Nephron (organoid): ENCODE results near the gene ASS1.

Source experiments
- H3K27ac Mint-ChIP-seq, 3 experiments: 2 replicates each; pipeline ENCODE4 v1.8.0; 2020; ENCODE audit warnings: mixed read lengths in 3 of 3, mild to moderate bottlenecking in 2 of 3, moderate library complexity in 1 of 3
- H3K27me3 Mint-ChIP-seq: 2 replicates; pipeline ENCODE4 v1.8.0; 2021; ENCODE audit warnings: low read depth, mild to moderate bottlenecking, moderate library complexity, mixed read lengths
- H3K36me3 Mint-ChIP-seq: 2 replicates; pipeline ENCODE4 v1.8.0; 2020; ENCODE audit warnings: low read depth, mixed read lengths
- H3K4me1 Mint-ChIP-seq: 2 replicates; pipeline ENCODE4 v1.8.0; 2020; ENCODE audit warnings: mixed read lengths
- H3K4me3 Mint-ChIP-seq, 3 experiments: 2 replicates each; pipeline ENCODE4 v1.8.0; 2020; ENCODE audit warnings: mild to moderate bottlenecking in 3 of 3, mixed read lengths in 3 of 3, moderate library complexity in 2 of 3
- H3K9me3 Mint-ChIP-seq: 2 replicates; pipeline ENCODE4 v1.8.0; 2020; ENCODE audit warnings: mixed read lengths
- CTCF ChIP-seq, 3 experiments: fragments of 200-600 bp; sonication (generic); IDR thresholded peaks; one replicate each; pipeline ENCODE4 v1.5.0; 2021; ENCODE audit warnings: antibody characterized with exemption in 3 of 3; ENCODE audit not compliant: unreplicated experiment in 3 of 3

ASS1 gene

DNA sequence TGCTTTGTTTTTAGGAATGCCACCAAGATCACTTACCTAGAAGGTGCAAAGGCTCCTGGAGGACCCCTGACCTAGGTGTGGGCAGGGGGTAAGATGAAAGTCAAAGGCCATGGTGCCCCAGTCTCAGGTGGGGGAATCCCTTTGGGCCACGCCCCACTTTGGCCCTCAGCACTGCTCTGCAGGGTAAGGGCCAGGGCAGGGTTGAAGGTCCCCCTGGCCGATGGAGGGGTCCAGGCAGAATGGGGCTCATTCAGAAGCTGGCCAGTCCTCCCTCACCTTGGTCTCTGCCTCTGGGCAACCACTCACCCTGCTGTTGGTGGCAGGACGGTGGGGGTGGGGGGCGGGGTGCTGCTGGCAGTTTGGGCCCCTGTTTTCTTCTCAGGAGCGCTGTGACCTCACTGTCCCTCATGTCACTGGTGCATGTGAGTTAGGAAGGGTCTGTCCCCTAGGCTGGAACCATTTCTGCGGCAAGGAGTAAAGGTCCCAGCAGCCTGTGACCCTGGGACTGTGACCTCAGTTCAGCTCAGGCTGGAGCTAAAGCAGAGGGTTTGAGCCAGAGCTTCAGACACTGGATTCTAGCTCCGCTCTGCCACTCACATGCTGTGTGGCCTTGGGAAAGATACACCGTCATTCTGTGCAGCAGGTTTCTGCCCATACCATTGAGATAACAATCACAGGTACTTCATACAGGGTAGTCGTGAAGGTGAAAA lies 1.9 kb upstream of the ASS1 start:
- Mint-ChIP-seq H3K9me3 (peaks cover 21% of the 10 kb centered on the region), H3K27me3 (peaks cover 35% of the 10 kb centered on the region)

GRCh38 chr9:130443456-130443801 lies 1.3 kb upstream of the ASS1 start:
- Mint-ChIP-seq H3K4me1 (peaks cover 28% of the 10 kb centered on the region), H3K4me3 (peak overlapping the region; percentile 69 to 82 (median 75)), H3K9me3 (peaks cover 21% of the 10 kb centered on the region), H3K27me3 (peaks cover 39% of the 10 kb centered on the region), H3K36me3 (peaks cover 8% of the 10 kb centered on the region), H3K27ac (peak overlapping the region in 2 of 3 experiments; percentile 35 to 47)
- no peak for TF ChIP-seq CTCF (IDR thresholded peaks at IDR 0.05; ENCODE audit: unreplicated experiment in 3 of 3)

More for the DNA sequence above, 1.9 kb upstream of the ASS1 start:
- peaks cover 8% of the 10 kb centered on the region for H3K36me3 Mint-ChIP-seq
- TF ChIP-seq CTCF (IDR thresholded peaks at IDR 0.05; ENCODE audit: unreplicated experiment in 3 of 3), result no peak
- H3K4me3 Mint-ChIP-seq, result peak overlapping the region in 2 of 3 experiments; percentile 69 to 75
- H3K27ac Mint-ChIP-seq, result no peak overlapping the region
- peaks cover 23% of the 10 kb centered on the region for H3K4me1 Mint-ChIP-seq

DNA sequence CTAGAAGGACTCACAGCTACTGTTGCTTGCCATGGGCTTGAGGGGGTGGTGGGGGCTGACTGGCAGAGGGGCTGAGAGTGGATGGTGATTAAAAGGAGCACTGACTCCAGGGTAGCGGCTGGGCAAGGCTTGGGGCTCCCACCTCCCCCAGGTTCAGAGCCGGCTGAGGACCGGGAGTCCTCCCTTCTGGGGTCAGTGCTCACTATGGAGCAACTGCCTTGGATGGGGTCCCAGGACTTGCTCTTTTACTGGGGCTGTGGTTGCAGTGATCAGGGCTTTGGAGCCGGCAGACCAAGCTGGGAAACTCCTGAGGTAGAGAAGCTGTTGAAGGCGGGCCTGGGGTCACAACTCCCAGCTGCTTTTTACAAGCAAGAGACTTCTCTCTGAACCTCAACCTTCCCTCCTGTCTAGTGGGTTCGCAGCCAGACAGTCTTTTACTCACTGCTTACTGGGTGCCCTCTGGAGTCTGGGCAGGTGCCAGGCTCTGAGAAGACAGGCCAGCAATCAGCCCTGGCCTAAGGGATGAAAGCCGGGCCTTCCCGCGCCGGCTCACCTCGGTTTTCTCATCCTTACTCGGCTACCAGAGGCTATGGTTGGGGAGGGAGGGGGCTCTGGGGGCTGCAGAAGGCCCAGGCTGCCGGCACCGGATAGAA lies 795 bp upstream of the ASS1 start:
- Mint-ChIP-seq H3K27ac (peak overlapping the region in 2 of 3 experiments; percentile 35 to 47), H3K4me1 (peaks cover 28% of the 10 kb centered on the region), H3K27me3 (peaks cover 35% of the 10 kb centered on the region), H3K4me3 (peak overlapping the region; percentile 69 to 82 (median 75)), H3K9me3 (peaks cover 21% of the 10 kb centered on the region), H3K36me3 (peaks cover 8% of the 10 kb centered on the region)
- TF ChIP-seq CTCF (IDR thresholded peaks at IDR 0.05; ENCODE audit: unreplicated experiment in 3 of 3), result no peak

GRCh38 chr9:130445268-130445983 lies 665 bp downstream of the ASS1 start:
- peaks cover 4% of the 10 kb centered on the region for H3K36me3 Mint-ChIP-seq
- TF ChIP-seq CTCF (IDR thresholded peaks at IDR 0.05; ENCODE audit: unreplicated experiment in 3 of 3), result no peak
- H3K4me3 Mint-ChIP-seq, result peak overlapping the region; percentile 86 to 95 (median 88)
- H3K4me1 Mint-ChIP-seq, result peaks cover 38% of the 10 kb centered on the region
- peak overlapping the region; percentile 95 to 99 (median 96) for H3K27ac Mint-ChIP-seq
- peaks cover 14% of the 10 kb centered on the region for H3K9me3 Mint-ChIP-seq
- H3K27me3 Mint-ChIP-seq, result peaks cover 27% of the 10 kb centered on the region

- peaks cover 3% of the 10 kb centered on the region for H3K36me3 Mint-ChIP-seq
- no peak for TF ChIP-seq CTCF (IDR thresholded peaks at IDR 0.05; ENCODE audit: unreplicated experiment in 3 of 3)
- H3K27me3 Mint-ChIP-seq, result peaks cover 27% of the 10 kb centered on the region
- H3K9me3 Mint-ChIP-seq, result peaks cover 10% of the 10 kb centered on the region
- H3K27ac Mint-ChIP-seq, result peak overlapping the region; percentile 95 to 99 (median 96)
- peak overlapping the region; percentile 86 to 95 (median 88) for H3K4me3 Mint-ChIP-seq
- H3K4me1 Mint-ChIP-seq, result peaks cover 41% of the 10 kb centered on the region
Observed at GRCh38 chr9:130446101-130446861, 1.5 kb downstream of the ASS1 start.
